H9 (cell line): ENCODE data around the gene CASK. TPM values are rescaled to one million over a fixed set of nuclear protein-coding genes. Genes with fewer than 3 reads are reported as not detected.

Experiments
- DNase-seq: peaks from one replicate; pipeline ENCODE4 v3.0.0-alpha.2; 2017
- H2AFZ ChIP-seq: one replicate; pipeline ENCODE4 v1.6.1; 2013; ENCODE audit warnings: mild to moderate bottlenecking, low read length, control low read depth, moderate library complexity
- H2AK5ac ChIP-seq: 2 replicates; pipeline ENCODE4 v1.6.1; 2013; ENCODE audit warnings: low read length, control low read depth, mixed read lengths; ENCODE audit not compliant: insufficient read length
- H2BK120ac ChIP-seq: one replicate; pipeline ENCODE4 v1.6.1; 2013; ENCODE audit warnings: low read depth, mild to moderate bottlenecking, low read length, control low read depth, inconsistent platforms; ENCODE audit not compliant: poor library complexity, severe bottlenecking
- H2BK12ac ChIP-seq: 2 replicates; pipeline ENCODE4 v1.6.1; 2013; ENCODE audit warnings: low read length, control low read depth, mixed read lengths, low read depth; ENCODE audit not compliant: insufficient read length
- H2BK15ac ChIP-seq: 2 replicates; pipeline ENCODE4 v1.6.1; 2013; ENCODE audit warnings: low read depth, low read length, control low read depth
- H2BK20ac ChIP-seq: one replicate; pipeline ENCODE4 v1.6.1; 2013; ENCODE audit warnings: low read depth, mild to moderate bottlenecking, low read length, control low read depth, inconsistent platforms; ENCODE audit not compliant: poor library complexity, severe bottlenecking
- H2BK5ac ChIP-seq: 2 replicates; pipeline ENCODE4 v1.6.1; 2013; ENCODE audit warnings: low read length, control low read depth, mixed read lengths; ENCODE audit not compliant: insufficient read length
- H3K14ac ChIP-seq: 2 replicates; pipeline ENCODE4 v1.6.1; 2013; ENCODE audit warnings: low read length, control low read depth; ENCODE audit not compliant: insufficient read depth
- H3K18ac ChIP-seq: 2 replicates; pipeline ENCODE4 v1.6.1; 2013; ENCODE audit warnings: low read depth, mild to moderate bottlenecking, mixed read lengths, low read length, control low read depth; ENCODE audit not compliant: insufficient read length
- H3K23ac ChIP-seq: 2 replicates; pipeline ENCODE4 v1.6.1; 2013; ENCODE audit warnings: low read length, control low read depth, mixed read lengths, low read depth; ENCODE audit not compliant: insufficient read length
- H3K23me2 ChIP-seq: 2 replicates; pipeline ENCODE4 v1.6.1; 2013; ENCODE audit warnings: low read depth, mild to moderate bottlenecking, mixed read lengths, low read length, control low read depth; ENCODE audit not compliant: insufficient read length, poor library complexity, severe bottlenecking
- H3K27ac ChIP-seq: 2 replicates; pipeline ENCODE4 v1.5.1; 2013; ENCODE audit warnings: low read length, control low read depth, mixed read lengths, low read depth; ENCODE audit not compliant: insufficient read length
- H3K27me3 ChIP-seq: 2 replicates; pipeline ENCODE4 v1.6.1; 2013; ENCODE audit warnings: low read length, control low read depth, inconsistent platforms; ENCODE audit not compliant: insufficient read depth
- H3K4ac ChIP-seq: 2 replicates; pipeline ENCODE4 v1.6.1; 2013; ENCODE audit warnings: low read depth, mild to moderate bottlenecking, control low read depth, inconsistent platforms, low read length, moderate library complexity
- H3K4me1 ChIP-seq: 2 replicates; pipeline ENCODE4 v1.6.1; 2013; ENCODE audit warnings: low read length, control low read depth, inconsistent platforms; ENCODE audit not compliant: insufficient read depth
- H3K4me2 ChIP-seq: 2 replicates; pipeline ENCODE4 v1.6.1; 2013; ENCODE audit warnings: low read length, control low read depth, mixed read lengths; ENCODE audit not compliant: insufficient read length, insufficient read depth
- H3K56ac ChIP-seq: 2 replicates; pipeline ENCODE4 v1.6.1; 2013; ENCODE audit warnings: low read depth, mild to moderate bottlenecking, mixed read lengths, low read length, control low read depth; ENCODE audit not compliant: insufficient read length
- H3K79me1 ChIP-seq: 2 replicates; pipeline ENCODE4 v1.6.1; 2013; ENCODE audit warnings: low read depth, mild to moderate bottlenecking, moderate library complexity, low read length, control low read depth, inconsistent platforms; ENCODE audit not compliant: insufficient read depth, poor library complexity, severe bottlenecking
- H3K79me2 ChIP-seq: 2 replicates; pipeline ENCODE4 v1.6.1; 2013; ENCODE audit warnings: low read length, control low read depth, inconsistent platforms; ENCODE audit not compliant: insufficient read depth
- H3K9ac ChIP-seq: 2 replicates; pipeline ENCODE4 v1.6.1; 2013; ENCODE audit warnings: low read length, control low read depth, mixed read lengths; ENCODE audit not compliant: insufficient read length; ENCODE audit errors: extremely low read depth
- H3K9me3 ChIP-seq: one replicate; pipeline ENCODE4 v1.6.1; 2013; ENCODE audit warnings: low read depth, low read length, inconsistent platforms; ENCODE audit not compliant: control insufficient read depth
- H3T11ph ChIP-seq: one replicate; pipeline ENCODE4 v1.6.1; 2013; ENCODE audit warnings: mild to moderate bottlenecking, low read length, control low read depth, inconsistent platforms
- H4K20me1 ChIP-seq: one replicate; pipeline ENCODE4 v1.6.1; 2013; ENCODE audit not compliant: control insufficient read depth, insufficient read length, insufficient read depth
- H4K5ac ChIP-seq: 2 replicates; pipeline ENCODE4 v1.6.1; 2013; ENCODE audit warnings: low read depth, mild to moderate bottlenecking, mixed read lengths, low read length, control low read depth; ENCODE audit not compliant: insufficient read length
- H4K8ac ChIP-seq: replicated peaks from 2 replicates; pipeline ENCODE4 v1.6.1; 2013; ENCODE audit warnings: low read length, control low read depth, mixed read lengths, low read depth; ENCODE audit not compliant: insufficient read length
- H4K91ac ChIP-seq: 2 replicates; pipeline ENCODE4 v1.6.1; 2013; ENCODE audit warnings: low read depth, mild to moderate bottlenecking, moderate library complexity, mixed read lengths, low read length, control low read depth; ENCODE audit not compliant: insufficient read length
- H3K27ac Mint-ChIP-seq, 3 experiments: 2 replicates in 2 of 3; 3 replicates in 1 of 3; pipeline ENCODE4 v1.8.0; 2020 to 2021; ENCODE audit warnings: mixed read lengths in 3 of 3, mild to moderate bottlenecking in 1 of 3, moderate library complexity in 1 of 3
- H3K27me3 Mint-ChIP-seq: 2 replicates; pipeline ENCODE4 v1.8.0; 2021; ENCODE audit warnings: low read depth, mild to moderate bottlenecking, moderate library complexity, mixed read lengths
- H3K36me3 Mint-ChIP-seq, 3 experiments: 2 replicates in 2 of 3; 3 replicates in 1 of 3; pipeline ENCODE4 v1.8.0; 2020 to 2021; ENCODE audit warnings: low read depth in 3 of 3, mixed read lengths in 3 of 3; ENCODE audit not compliant: insufficient read depth in 1 of 3
- H3K4me1 Mint-ChIP-seq, 2 experiments: 2 replicates each; pipeline ENCODE4 v1.8.0; 2020; ENCODE audit warnings: mixed read lengths in 2 of 2
- H3K4me3 Mint-ChIP-seq, 2 experiments: 2 replicates in 1 of 2; 3 replicates in 1 of 2; pipeline ENCODE4 v1.8.0; 2020 to 2021; ENCODE audit warnings: mild to moderate bottlenecking in 2 of 2, mixed read lengths in 2 of 2, moderate library complexity in 1 of 2
- H3K9me3 Mint-ChIP-seq, 2 experiments: 2 replicates in 1 of 2; 3 replicates in 1 of 2; pipeline ENCODE4 v1.8.0; 2020; ENCODE audit warnings: mild to moderate bottlenecking in 2 of 2, mixed read lengths in 2 of 2, moderate library complexity in 1 of 2
- total RNA-seq: library from RNA; stranded (reverse); gene quantifications from 2 replicates; pipeline ENCODE4 v1.2.1, GENCODE V29; 2021
- TF ChIP-seq, protein P1 (sequence below): fragments of 200-600 bp; sonication (generic); conservative IDR thresholded peaks from 3 replicates; pipeline ENCODE4 v1.8.0; 2021; ENCODE audit warnings: antibody characterized with exemption, mild to moderate bottlenecking

The CASK gene
- total RNA-seq, 1 experiment from 2014 or later = 44.1 TPM

DNA sequence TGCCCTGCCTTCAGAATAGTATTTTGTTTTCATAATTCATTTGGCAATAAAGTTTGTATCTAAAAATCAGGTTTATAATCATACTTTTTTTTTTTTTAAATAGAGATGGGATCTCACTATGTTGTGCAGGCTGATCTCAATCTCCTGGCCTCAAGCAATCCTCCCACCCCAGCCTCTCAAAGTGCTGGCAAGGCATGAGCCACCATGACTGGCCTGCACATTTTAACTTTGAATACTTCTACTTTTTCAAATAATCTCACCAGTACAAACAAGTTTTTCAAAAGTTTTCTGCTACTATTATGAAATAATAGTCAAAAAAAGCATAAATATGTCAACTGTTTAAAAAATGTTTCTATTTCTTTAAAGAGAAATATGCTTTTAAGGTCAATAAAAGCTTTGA lies 304.1 kb downstream of the CASK start:
- Histone ChIP-seq H3K79me1 (no peaks in the 10 kb centered on the region), H3T11ph (no peak overlapping the region), H2BK20ac (no peak overlapping the region), H4K8ac (no peak overlapping the region), H2BK15ac (no peak overlapping the region), H3K4me2 (no peak overlapping the region), H2BK12ac (no peak overlapping the region), H2AFZ (no peak overlapping the region), H3K23me2 (no peaks in the 10 kb centered on the region), H4K91ac (no peak overlapping the region), H4K20me1 (no peaks in the 10 kb centered on the region), H3K27me3 (no peaks in the 10 kb centered on the region), H3K23ac (no peak overlapping the region), H3K9me3 (no peaks in the 10 kb centered on the region), H4K5ac (no peak overlapping the region), H3K4me1 (peaks cover 3% of the 10 kb centered on the region; the same call in 1 of the 2 replicates), H2BK120ac (no peak overlapping the region), H2AK5ac (no peak overlapping the region), H3K79me2 (no peaks in the 10 kb centered on the region; the same call in 1 of the 2 replicates), H3K56ac (no peak overlapping the region), H2BK5ac (no peak overlapping the region), H3K9ac (no peak overlapping the region), H3K27ac (no peak overlapping the region), H3K18ac (no peak overlapping the region), H3K14ac (no peak overlapping the region), H3K4ac (no peak overlapping the region)
- H3K9me3 Mint-ChIP-seq = peaks cover 41 to 47% of the 10 kb centered on the region in 2 experiments
- H3K27me3 Mint-ChIP-seq = no peaks in the 10 kb centered on the region
- no peak overlapping the region for H3K27ac Mint-ChIP-seq
- H3K4me3 Mint-ChIP-seq = no peak overlapping the region
- H3K36me3 Mint-ChIP-seq = peaks cover under 1 to 7% (median 4%) of the 10 kb centered on the region in 3 experiments; a peak in 4 of 7 replicates
- peaks cover 6% of the 10 kb centered on the region in 2 experiments; a peak in 3 of 4 replicates for H3K4me1 Mint-ChIP-seq
- no peak for DNase-seq
- TF ChIP-seq, protein P1, sequence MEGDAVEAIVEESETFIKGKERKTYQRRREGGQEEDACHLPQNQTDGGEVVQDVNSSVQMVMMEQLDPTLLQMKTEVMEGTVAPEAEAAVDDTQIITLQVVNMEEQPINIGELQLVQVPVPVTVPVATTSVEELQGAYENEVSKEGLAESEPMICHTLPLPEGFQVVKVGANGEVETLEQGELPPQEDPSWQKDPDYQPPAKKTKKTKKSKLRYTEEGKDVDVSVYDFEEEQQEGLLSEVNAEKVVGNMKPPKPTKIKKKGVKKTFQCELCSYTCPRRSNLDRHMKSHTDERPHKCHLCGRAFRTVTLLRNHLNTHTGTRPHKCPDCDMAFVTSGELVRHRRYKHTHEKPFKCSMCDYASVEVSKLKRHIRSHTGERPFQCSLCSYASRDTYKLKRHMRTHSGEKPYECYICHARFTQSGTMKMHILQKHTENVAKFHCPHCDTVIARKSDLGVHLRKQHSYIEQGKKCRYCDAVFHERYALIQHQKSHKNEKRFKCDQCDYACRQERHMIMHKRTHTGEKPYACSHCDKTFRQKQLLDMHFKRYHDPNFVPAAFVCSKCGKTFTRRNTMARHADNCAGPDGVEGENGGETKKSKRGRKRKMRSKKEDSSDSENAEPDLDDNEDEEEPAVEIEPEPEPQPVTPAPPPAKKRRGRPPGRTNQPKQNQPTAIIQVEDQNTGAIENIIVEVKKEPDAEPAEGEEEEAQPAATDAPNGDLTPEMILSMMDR = no peak
